Activated gamma-delta T cell treated with Interleukin-2 at 50 U/mL for 16 hours (primary cell): ENCODE measurements around the gene PRDM16.

Source experiments
- DNase-seq: peaks from one replicate; pipeline ENCODE4 v3.0.0-alpha.2; 2020

PRDM16 gene

DNA sequence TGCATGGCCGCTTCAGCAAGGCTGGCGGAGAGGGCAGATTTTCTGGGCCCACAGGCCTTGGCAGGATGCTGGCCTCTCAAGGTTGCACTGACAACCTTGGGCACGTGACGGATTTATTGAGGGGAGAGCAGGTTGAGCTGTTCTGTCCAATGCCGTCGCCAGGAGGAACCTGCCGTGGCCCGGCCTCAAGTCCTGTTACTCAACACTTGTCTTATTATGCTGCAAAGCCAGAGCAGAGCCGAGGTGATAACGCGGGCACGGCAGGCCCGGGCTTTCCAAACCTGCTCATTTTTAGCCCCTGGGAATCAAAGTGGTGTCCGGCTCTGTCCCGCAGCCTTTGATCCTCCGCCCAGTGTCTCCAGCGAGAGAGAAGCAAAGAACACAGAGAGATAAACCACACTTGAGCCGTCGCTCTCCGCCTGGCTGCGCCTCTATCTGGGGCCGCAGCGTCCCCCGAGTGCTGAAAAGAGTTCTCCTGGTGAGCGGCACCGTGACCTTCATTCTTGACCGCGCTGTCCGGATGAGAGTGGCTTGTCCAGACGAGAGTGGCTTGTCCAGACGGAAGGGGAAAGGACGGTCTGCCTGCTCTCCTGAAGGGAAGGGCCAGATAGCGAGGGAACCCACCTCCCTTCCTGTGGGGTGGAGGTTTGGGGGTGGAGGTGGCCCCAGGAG is 223.2 kb downstream of the PRDM16 start:
- DNase-seq, result no peak

- DNase-seq, result no peak
These were observed 224.0 kb downstream of the PRDM16 start for GRCh38 chr1:3292868-3293562.

DNA sequence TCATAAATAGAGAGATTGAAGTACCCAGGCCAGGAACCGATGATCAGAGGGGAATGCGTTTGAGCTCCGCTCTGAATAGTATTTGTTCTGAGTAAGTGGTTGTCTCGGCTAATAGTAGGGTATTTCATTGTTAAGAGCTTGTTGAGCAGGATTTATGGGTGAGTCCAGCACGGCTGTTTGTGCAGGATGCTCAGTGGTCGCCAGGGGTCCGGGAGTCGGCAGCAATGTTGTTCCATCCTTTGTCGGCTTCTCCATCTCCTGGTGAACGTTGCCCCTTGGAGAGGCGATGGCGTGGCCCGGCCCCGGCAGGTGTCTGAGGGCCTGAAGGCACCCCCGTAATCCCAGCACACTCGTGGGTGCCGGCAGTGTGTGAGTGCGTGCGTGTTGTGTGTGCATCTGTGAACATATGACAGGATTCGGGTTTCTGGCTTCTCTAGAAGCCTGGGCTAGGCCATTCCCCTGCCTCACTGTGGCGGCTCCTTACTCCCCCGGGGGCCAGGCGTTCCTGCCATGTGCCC is 224.6 kb downstream of the PRDM16 start:
- DNase-seq, result no peak

DNA sequence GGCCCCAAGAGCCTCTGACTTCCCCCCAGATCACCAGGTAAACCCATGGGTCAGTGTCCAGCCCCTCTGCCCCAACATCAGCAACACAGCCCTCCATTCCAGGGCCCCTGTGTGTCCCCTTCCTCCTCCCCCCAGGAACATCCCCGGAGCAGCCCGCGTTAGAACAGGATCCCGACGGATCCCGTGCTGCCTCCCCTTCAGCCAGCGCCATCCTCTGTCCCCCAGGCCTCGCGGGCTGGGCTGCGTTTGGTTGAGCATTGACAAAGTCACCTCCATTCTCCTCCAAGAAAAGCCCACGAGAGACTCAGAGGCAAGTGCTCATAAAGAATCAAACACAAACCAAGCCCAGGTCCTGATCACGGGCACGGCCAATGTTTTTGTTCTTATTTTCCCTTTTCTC is 225.4 kb downstream of the PRDM16 start:
- no peak for DNase-seq

DNA sequence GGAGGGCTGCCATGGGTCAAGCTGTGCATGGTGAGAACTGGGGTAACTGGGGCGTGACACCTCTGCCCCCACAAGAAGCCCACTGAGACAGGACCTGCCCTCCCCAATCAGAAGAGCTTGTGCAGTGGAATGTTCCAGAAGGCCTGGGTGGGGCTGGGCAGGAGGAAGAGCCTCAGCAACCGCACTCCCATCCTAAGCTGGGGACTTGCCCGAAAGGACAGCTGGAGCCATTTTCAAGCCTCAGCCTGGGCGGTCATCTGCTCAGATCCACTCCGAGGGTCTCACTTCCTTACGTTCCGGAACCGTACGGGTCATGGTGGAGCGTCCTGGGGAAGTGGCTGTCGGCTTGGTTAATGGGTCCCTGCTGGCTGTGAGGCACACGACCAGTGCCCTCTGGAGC is 226.8 kb downstream of the PRDM16 start:
- no peak for DNase-seq

DNA sequence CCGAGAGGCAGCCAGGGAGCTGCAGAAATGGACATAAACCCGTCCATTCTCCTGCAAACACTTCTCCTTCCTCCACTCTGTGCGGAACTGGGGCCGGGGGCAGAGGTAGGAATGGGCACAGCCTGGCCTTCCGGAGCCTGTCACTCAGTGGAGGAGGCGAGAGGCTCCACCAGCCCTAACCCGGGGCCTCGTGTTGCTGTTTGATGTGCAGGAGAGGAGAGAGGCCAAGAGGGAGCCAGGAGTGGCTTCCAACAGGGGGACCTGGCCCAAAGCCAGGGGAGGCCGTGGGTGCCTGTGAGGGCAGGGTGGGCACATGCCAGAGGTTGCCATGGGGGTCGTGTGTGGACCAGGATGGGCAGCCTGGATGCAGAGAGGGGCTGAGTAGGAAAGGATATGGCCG is 227.3 kb downstream of the PRDM16 start:
- DNase-seq, result no peak

GRCh38 chr1:3296826-3297225 is 227.8 kb downstream of the PRDM16 start:
- DNase-seq, result no peak

DNA sequence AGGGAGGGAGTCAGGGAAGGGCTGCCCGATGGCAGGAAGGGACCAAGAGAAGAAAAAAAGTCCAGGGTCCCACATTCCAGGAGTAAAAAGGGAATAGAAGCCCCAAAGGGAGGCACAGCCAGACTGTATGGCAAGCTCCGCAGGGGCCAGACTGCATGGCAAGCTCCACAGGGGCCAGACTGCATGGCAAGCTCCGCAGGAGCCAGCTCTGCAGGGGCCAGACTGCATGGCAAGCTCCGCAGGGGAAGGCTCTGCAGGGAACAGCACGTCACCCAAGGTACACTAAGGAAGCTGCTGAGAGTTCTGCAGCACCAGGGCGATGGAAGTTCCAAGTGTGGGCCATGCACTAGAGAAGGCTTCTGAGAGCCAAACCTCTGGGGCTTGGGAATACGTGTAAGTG is 228.8 kb downstream of the PRDM16 start:
- DNase-seq, result no peak

DNA sequence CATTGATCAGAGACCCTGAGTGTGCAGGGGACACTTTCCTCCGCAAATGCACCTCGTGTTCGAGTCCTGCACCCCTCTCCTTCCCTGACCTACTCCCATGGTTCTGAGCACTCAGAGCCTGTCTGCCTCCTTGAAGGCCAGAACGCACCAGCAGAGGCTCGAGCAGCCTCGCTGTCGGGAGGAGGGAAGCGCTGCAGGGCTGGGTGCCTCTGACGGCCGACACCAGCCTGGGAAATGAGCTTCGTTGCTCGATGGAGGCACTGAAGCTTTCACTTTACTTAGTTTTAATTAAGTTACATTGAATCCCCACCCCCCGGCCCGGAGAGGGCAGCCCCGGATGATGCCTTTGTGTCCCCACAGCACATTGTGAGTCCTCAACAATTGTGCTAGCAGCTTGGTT is 229.2 kb downstream of the PRDM16 start:
- DNase-seq, result no peak

DNA sequence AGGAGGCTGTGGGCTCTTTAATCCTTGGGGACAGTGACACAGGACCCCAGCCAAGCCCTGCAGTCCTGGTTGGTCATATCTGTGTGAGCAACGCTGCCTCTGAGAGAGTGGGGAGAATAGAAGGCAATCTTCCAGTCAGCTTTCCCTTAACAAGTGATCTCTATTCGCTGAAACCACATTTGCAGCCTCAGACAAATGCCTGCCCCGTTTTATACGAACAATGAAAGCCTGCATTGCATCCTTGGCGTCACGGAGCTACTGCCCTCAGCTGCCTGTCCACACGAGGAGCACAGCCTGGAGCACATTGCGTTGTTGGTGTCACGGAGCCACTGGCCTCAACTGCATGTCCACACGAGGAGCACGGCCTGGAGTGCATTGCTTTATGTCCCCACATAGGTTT is 235.2 kb downstream of the PRDM16 start:
- DNase-seq, result no peak

DNA sequence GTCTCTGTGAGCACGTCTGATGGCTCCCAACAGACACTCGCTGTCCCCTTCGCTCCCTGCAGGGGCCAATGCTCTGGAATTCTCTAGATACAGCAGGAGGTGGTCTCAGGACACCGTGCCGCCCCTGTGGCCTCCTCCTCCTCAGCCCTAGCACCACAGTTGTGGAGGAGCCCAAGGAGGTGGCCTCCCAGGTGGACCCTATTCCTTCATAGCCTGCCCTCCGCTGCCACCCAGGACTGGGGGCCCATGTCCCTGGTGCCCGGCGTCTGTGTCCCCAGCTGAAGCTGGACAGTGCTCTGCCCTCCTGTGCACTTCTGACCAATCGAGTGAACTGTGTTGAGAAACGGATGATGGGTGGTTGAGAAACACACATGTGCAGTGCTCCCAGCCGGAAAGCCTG is 235.7 kb downstream of the PRDM16 start:
- DNase-seq, result no peak

DNA sequence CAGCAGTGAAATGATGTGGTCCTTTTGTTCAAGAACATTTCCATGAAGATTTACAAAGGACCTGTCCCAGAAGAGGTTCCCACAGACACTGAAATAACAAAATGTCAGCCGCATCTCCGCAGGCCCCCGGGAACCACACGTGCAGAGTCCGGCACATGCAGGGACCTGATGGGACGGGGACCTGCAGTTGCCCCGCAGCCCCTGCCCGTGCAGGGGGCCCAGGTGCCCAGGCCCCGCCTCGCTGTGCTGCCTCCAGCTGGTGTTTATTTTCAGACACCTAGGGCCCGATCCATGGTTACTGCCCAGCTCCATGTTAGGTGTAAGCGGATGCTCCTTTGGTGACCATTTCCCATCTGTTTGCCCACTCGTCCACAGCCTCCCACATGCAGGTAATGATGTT is 236.2 kb downstream of the PRDM16 start:
- no peak for DNase-seq

DNA sequence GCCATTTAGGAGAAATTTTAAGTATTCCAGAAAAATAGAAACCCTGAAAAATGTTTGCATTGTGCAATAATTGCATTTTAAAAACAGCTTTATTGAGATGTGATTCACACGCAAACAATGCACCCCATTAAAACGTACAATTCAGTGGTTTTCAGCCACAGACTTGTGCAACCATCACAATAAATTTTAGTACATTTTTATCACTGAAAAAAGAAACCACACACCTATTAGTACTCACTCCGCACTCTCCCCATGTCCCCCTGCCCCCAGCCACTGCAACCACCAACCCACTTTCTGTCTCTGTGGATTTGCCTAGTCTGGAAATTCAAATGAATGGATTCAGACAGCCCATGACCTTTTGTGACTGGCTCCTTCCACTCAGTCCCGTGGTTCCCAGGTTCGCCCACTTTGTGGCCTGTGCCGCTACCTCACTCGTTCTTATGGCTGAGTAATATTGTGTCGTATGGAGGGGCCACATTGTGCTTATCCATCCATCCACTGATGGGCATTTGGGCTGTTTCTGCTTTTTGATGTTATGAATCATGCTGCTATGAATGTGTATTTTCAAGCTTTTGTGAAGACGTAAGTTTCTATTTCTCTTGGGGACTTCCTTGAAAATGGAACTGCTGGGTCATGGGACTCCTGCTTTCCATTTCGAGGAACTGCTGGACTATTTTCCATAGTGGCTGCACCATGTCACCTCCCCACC is 237.7 kb downstream of the PRDM16 start:
- no peak for DNase-seq

DNA sequence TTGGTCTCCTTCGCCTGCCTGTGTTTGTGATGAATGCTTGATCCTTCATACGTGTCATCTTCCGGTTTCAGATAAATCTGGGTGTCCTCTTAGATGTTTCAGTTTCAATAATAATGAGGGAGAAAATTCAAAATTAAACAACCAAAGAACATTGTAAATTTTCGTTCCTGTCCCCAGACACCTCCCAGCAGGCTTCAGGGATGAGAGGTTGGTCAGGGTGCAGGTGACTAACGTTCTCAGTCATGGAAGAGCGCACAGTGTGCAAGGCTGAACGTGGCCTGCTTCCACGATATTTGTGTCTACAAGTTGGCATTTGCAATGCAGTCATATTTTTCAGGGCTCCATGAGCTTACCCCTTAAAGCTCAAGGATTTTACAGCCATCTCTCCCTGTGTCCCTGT is 238.4 kb downstream of the PRDM16 start:
- no peak for DNase-seq

GRCh38 chr1:3308053-3308452 is 239.1 kb downstream of the PRDM16 start:
- DNase-seq, result no peak

- DNase-seq, result no peak
These were observed 241.9 kb downstream of the PRDM16 start for GRCh38 chr1:3310718-3311400.

- no peak for DNase-seq
These were observed 242.7 kb downstream of the PRDM16 start for GRCh38 chr1:3311711-3312110.

DNA sequence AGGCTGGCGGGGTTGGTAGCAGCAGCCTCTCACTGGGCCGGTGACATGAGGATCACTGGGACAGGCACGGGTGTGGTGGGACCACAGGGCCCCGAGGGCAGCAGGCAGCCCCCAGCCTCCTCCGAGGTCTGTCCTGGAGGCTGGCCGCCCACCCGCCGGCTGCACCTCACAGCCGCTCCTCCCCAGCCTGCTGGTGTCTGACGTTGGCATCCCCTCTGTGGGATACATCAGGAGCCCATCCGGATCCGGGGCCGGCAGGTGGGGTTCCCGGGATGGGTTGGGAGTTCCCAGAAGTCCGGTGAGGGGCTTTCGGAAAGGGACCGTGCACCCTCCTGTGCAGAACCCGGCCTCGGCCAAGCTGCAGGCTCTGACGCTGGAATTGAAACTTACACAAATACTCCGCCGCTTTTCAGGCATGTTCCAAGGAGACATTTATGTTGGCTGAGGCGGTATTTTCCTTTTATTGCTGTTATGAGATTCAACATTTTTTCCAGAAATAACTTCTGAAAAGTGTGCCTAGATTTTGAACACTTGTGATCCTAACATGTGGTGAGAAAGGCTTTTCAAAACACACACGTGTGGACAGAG is 243.4 kb downstream of the PRDM16 start:
- DNase-seq, result no peak

DNA sequence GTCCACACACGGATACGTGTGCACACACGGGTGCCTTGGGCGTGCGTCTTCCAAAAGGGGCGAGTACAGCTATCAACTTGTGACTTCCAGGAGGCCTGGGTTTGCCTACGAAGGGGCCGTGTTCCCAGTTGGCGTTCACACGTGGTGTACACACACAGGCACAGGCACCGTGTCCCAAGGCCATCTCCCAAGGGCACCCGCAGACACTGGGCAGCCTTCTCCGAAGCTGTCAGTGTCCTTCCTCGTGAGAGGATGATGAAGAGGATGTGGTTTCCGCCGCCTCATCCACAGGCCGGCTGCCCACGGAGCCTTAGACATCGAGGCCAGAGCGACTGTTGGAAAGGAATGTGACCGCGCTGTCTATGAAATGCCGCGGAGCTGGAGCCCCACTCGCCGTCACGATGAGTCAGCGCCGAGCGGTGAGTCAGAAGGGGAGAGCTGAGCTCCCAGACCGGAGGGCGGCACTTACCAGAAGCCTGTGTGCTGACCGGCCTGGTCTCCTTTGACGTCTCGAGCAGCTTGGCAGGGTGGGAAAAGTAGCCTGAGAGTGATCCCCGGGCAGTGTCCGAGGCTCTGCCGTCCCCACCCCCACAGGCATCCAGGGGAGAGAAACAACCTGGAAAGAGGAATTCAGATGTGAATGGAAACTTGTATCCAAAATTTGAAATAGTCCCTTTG is 244.0 kb downstream of the PRDM16 start:
- DNase-seq, result no peak

- DNase-seq, result no peak
These were observed 244.6 kb downstream of the PRDM16 start for GRCh38 chr1:3313576-3313950.

DNA sequence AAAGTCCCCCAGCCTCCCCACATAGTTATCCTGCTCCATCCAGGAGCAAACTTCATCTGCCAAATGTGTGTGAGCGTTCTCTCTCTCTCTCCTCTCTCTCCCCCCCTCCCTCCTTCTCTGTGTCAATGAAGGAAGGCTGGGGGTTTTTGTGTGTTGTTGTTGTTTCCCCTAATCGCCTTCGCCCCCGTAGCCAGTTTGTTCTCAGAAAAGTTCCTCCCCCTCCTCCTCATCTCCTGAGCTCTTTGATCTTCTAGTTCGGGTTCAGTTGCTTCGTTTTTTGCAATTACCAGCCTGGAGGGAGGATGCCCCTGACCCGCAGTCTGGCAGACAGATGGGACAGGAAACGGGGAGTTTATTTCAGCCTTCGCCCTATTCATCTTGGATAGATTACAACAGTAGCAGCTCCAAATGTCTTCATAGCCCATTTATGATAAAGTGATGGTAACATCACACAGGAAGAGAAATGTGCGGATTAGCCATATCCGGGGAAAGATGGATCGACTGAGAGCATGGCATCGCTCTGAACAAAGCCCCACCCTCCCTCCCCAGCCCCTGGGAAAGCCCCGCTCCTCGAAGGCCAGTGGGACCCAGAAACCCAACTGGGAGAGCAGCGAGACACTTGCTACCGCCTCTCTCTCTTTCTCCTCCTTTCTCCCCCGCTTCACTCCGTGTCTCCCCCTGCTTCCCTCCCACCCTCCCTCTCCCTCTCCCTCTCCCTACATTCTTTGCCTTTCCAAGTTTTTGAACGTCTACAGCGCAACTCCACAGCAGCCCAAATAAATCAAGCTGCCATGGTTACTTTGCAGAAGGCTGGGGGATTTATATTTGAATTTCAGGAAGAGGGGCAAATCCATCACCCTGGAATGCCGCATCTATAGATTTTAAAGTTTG is 245.7 kb downstream of the PRDM16 start:
- no peak for DNase-seq
